H1 (cell line): ENCODE results near the gene FNDC3A. TPM values are rescaled to one million over a fixed set of nuclear protein-coding genes. Genes with fewer than 3 reads are reported as not detected.

ENCODE experiments used
- BCL11A ChIP-seq, 2 experiments: IDR thresholded peaks; one replicate each; pipeline ENCODE4 v1.6.1; 2011; ENCODE audit warnings: low read depth in 2 of 2, low read length in 2 of 2, mild to moderate bottlenecking in 2 of 2
- CREB1 ChIP-seq: IDR thresholded peaks from 2 replicates; pipeline ENCODE4 v1.6.1; 2012; ENCODE audit warnings: inconsistent platforms
- GTF2F1 ChIP-seq: IDR thresholded peaks from 2 replicates; pipeline ENCODE4 v1.6.1; 2012; ENCODE audit warnings: low read depth, low read length, improper control_type of control experiment, borderline replicate concordance
- SAP30 ChIP-seq: fragments of 300-600 bp; sonication (generic); IDR thresholded peaks from 2 replicates; pipeline ENCODE4 v1.7.1; 2012; ENCODE audit warnings: low read length, moderate library complexity, mild to moderate bottlenecking, inconsistent platforms; ENCODE audit not compliant: insufficient read depth, insufficient replicate concordance
- SUZ12 ChIP-seq: fragments of 200-600 bp; sonication (generic); IDR thresholded peaks from 2 replicates; pipeline ENCODE4 v1.6.1; 2012; ENCODE audit warnings: mild to moderate bottlenecking, inconsistent platforms, low read length, moderate library complexity, mixed read lengths
- polyA plus RNA-seq, 7 experiments: library from polyadenylated mRNA; depleted of rRNA in 3 of 7; stranded (reverse) in 5 of 7; unstranded in 2 of 7; fragments of >200 nt in 5 of 7; fragments of 200-250 nt in 2 of 7; gene quantifications; 1 replicate in 5 of 7; 2 replicates in 1 of 7; 4 replicates in 1 of 7; pipeline versions ENCODE4 v1.2.1 to v1.2.3, GENCODE V29; 2011 to 2013; ENCODE audit warnings: missing spikeins in 2 of 7, mixed read lengths in 2 of 7
- total RNA-seq: library from RNA; stranded (reverse); fragmentation: NEBNext Ultra II Directional; extraction: Animal tissue kit (Norgen Biotek cat#: 25700); gene quantifications from 2 replicates; pipeline ENCODE4 v1.2.1, GENCODE V29; 2021

Gene FNDC3A
- total and polyA plus RNA-seq, 2 of the 8 experiments (the other 6 are each of a cell fraction or from before 2014, with no cell fraction given), result 14.6 to 26.0 TPM

DNA sequence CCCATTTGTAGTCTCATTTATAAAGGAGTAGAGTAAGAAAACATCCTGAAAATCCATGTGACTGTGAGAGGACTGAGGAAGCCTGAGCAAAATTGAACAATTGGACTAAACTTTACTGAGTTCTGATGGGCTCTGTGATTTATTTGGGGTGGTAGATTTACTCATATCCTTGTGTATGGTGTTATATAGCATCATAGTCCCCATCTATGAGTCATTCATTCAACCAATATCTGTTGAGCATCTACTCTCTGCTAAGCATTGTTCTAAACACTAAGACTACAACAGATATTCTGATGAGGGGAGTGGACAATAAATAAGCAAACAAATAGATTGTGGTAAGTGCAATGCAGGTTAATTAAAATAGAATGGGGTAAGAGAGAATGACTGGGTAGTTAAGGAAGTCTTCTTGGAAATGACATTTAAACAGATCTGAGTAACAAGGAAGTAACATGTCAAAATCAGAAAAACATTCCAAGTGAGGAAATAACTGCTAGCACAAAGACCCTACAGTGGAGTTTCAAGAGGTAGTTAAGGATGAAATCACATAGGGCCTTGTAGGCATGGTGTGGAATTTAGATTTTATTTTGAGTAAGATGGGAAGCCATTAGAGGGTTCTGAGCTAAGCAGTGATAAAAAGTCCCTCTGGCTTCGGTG lies 208.1 kb downstream of the FNDC3A start (continued):
- no peak for TF ChIP-seq SAP30
- no peak for TF ChIP-seq BCL11A (IDR thresholded peaks at IDR 0.05; ENCODE audit: low read depth in 2 of 2, low read length in 2 of 2)
- TF ChIP-seq CREB1, result no peak
- TF ChIP-seq SUZ12, result no peak
- no peak for TF ChIP-seq GTF2F1
